Brain microvascular endothelial cell (primary cell): Measurements from ENCODE around the gene MYO3B.

ENCODE experiments used
- DNase-seq: peaks from one replicate; pipeline ENCODE4 v3.0.0-alpha.2; 2020
- H3K27ac ChIP-seq: fragments of 250-450 bp; sonication (Bioruptor Pico); 2 replicates; pipeline ENCODE4 v1.5.1; 2020; ENCODE audit warnings: mild to moderate bottlenecking, moderate library complexity
- H3K27me3 ChIP-seq: fragments of 250-450 bp; sonication (Bioruptor Pico); replicated peaks from 2 replicates; pipeline ENCODE4 v1.5.1; 2020; ENCODE audit warnings: mild to moderate bottlenecking
- H3K36me3 ChIP-seq: fragments of 250-450 bp; sonication (Bioruptor Pico); replicated peaks from 2 replicates; pipeline ENCODE4 v1.5.1; 2020; ENCODE audit warnings: mild to moderate bottlenecking
- H3K4me3 ChIP-seq: 2 replicates; pipeline ENCODE4 v1.5.1; 2011; ENCODE audit warnings: low read depth, mild to moderate bottlenecking, control low read depth, low read length, moderate library complexity
- CTCF ChIP-seq: IDR thresholded peaks from 2 replicates; pipeline ENCODE4 v1.5.1; 2011; ENCODE audit warnings: low read depth, mild to moderate bottlenecking, moderate library complexity, low read length, control low read depth, inconsistent platforms; ENCODE audit errors: missing control alignments
- in situ Hi-C: cut with HindIII; loops from 2 replicates; pipeline ENCODE4 v1.10.0; 2017; ENCODE audit warnings: low sequenced_read_pairs, low pct_ligation_motif_present

The MYO3B gene

GRCh38 chr2:170573671-170574070 lies 395.7 kb downstream of the MYO3B start:
- TF ChIP-seq CTCF, result no peak
- in situ Hi-C loops, result no loop called here
- no peak for DNase-seq
- Histone ChIP-seq H3K27ac (no peak overlapping the region), H3K27me3 (no peaks in the 10 kb centered on the region), H3K4me3 (no peak overlapping the region), H3K36me3 (no peaks in the 10 kb centered on the region)

GRCh38 chr2:170576296-170576695 lies 398.3 kb downstream of the MYO3B start:
- H3K27ac ChIP-seq, result no peak overlapping the region
- in situ Hi-C loops, result no loop called here
- no peak for DNase-seq
- no peak for TF ChIP-seq CTCF
- no peak overlapping the region for H3K4me3 ChIP-seq
- H3K36me3 ChIP-seq, result no peaks in the 10 kb centered on the region
- no peaks in the 10 kb centered on the region for H3K27me3 ChIP-seq

GRCh38 chr2:170577356-170577755 lies 399.4 kb downstream of the MYO3B start:
- no peaks in the 10 kb centered on the region for H3K27me3 ChIP-seq
- H3K36me3 ChIP-seq, result no peaks in the 10 kb centered on the region
- in situ Hi-C loops, result no loop called here
- no peak for TF ChIP-seq CTCF
- no peak overlapping the region for H3K4me3 ChIP-seq
- DNase-seq, result no peak
- no peak overlapping the region for H3K27ac ChIP-seq

GRCh38 chr2:170578606-170579005 lies 400.7 kb downstream of the MYO3B start:
- Histone ChIP-seq H3K27ac (no peak overlapping the region), H3K36me3 (no peaks in the 10 kb centered on the region), H3K27me3 (no peaks in the 10 kb centered on the region), H3K4me3 (no peak overlapping the region)
- TF ChIP-seq CTCF, result no peak
- in situ Hi-C loops, result no loop called here
- no peak for DNase-seq

GRCh38 chr2:170579511-170579910 lies 401.6 kb downstream of the MYO3B start:
- Histone ChIP-seq H3K27ac (no peak overlapping the region), H3K36me3 (no peaks in the 10 kb centered on the region), H3K4me3 (no peak overlapping the region), H3K27me3 (no peaks in the 10 kb centered on the region)
- in situ Hi-C loops, result no loop called here
- no peak for TF ChIP-seq CTCF
- no peak for DNase-seq

GRCh38 chr2:170582313-170582712 lies 404.4 kb downstream of the MYO3B start:
- DNase-seq, result no peak
- in situ Hi-C loops, result no loop called here
- H3K27ac ChIP-seq, result no peak overlapping the region
- H3K27me3 ChIP-seq, result no peaks in the 10 kb centered on the region
- no peak for TF ChIP-seq CTCF
- H3K4me3 ChIP-seq, result no peak overlapping the region
- no peaks in the 10 kb centered on the region for H3K36me3 ChIP-seq
